Measurements from ENCODE around the gene ALDH2. TPM values are rescaled to one million over a fixed set of nuclear protein-coding genes. Genes with fewer than 3 reads are reported as not detected.
A peak's percentile ranks its signal among the peaks of the same experiment; 100 is the strongest.
"Not testable (repeated sequence)": the region's sequence is repeated elsewhere in the genome, so short reads cannot be mapped to it uniquely, and the experiment has no call there.

The ALDH2 gene
- total RNA-seq, 1 donor from 2014 or later, result 75.3 TPM

DNA sequence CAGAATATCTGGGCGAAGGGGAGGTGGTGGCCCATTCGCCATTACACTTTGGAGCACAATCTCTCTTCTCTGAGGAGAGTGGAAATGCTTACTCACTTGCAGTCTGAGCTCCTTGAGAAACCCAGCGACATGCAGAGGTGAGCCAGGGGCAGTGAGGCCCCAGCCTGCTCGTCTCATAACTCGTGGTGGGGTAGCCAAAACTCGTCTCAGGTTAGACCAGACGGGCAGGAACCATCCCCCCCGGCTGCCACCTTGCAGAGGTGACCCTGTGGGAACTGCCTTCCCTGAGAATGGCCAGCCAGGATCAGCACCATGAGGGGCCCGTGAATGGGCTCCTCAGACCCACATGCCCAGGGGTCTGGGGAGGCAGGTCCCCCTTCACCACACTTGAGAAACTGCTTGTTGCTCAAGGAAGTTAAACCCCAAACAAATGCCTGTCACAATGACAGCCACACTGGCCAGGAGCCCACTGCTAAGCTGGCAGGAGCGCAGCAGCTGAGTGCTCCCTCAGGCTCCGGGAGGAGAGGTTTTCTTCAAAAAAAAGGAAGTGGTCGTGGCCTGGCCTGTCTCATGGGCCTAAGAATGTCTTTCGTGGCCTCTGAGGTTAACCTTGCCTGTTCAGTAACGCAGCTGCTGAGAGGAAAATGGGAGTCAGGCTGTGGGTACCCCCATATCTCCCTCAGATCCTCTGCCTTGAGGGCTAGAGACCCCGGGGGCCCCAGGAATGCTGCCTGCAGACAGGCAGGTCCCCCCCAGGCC, 9.2 kb upstream of the ALDH2 start:
- ATAC-seq (peak; percentile 67), DNase-seq (ENCODE audit: low spot score) (peak; percentile 71)
- intact Hi-C loops (cut with DNase I), result no loop called here

DNA sequence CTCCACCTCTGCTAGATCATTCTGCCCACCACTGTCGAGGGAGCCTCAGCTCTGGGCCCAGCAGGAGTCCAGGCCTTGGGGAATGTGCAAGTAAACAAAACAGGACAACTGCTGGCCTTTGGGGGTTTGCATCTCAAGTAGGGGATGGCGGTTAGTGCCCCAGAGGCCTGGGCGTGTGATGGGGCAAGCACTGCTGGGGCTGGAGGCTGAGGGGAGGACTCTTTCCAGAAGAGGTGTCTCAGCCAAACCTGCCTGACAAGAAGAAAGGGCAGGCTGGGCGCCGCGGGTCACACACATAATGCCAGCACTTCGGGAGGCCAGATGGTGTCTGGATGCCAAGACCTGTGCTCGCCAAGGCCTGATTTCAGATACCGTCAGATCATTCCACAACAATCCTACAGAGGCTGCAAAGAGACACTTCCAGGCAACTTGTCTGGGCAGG, 8.6 kb upstream of the ALDH2 start:
- ATAC-seq (peak; percentile 22), DNase-seq (ENCODE audit: low spot score) (no peak)
- intact Hi-C loops (cut with DNase I), result no loop called here

DNA sequence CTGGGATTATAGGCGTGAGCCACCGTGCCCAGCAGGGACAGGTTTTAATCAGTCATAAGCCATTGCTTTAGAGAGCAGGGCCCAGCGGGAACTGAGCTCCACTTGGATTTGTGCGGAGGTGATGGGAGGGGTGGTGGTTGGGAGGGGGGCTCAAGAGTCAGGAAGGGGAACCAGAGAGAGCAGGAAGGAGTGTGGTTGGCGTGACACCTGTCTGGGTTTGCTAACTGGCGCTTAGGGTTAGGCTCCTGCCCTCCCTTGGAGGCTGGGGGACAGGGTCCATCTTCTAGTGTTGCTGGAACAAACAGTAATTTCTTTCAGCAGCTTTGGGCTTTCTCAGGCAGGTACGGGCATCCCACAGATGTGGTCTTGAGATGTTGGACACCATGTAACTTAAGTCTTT, 7.5 kb upstream of the ALDH2 start:
- no peak for ATAC-seq
- DNase-seq (ENCODE audit: low spot score), result no peak
- intact Hi-C loops (cut with DNase I), result no loop called here

DNA sequence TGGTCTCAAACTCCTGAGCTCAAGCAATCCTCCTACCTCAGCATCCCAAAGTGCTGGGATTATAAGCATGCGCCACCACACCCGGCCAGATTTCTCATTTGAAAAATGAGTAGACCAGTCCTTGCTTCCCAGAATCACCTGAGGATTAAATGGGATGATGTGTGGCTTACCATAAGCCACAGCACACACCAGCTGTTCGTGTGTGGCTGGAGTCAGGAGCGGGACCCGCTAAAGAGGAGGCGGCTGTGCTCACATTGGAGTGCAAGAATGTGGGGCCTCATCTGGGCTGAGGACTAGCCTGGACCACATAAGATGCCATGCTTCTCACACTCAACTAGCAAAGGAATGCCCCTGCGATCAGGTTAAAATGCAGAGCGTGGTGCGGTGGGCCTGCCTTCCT, 6.7 kb upstream of the ALDH2 start:
- intact Hi-C loops (cut with DNase I), result no loop called here
- no peak for ATAC-seq
- DNase-seq (ENCODE audit: low spot score), result no peak

DNA sequence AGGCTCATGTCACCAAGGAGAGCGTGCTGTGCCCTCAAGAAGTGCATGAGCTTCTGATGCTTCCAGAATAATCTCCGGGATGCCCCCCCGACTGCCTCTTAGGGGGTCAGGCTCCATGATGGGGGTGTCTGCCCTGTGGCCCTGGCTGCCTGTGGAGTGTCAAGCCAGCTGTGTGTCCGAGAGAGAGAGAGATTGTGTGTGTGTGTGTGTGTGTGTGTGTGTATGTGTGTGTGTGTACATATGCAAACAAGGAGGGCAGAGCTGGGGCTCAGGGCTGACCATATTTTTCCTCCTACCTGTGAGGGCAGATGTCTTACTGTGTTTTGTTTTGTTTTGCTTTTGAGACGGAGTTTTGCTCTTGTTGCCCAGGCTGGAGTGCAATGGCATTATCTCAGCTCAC, 5.6 kb upstream of the ALDH2 start:
- no peak for ATAC-seq
- intact Hi-C loops (cut with DNase I), result no loop called here
- no peak for DNase-seq (ENCODE audit: low spot score)

DNA sequence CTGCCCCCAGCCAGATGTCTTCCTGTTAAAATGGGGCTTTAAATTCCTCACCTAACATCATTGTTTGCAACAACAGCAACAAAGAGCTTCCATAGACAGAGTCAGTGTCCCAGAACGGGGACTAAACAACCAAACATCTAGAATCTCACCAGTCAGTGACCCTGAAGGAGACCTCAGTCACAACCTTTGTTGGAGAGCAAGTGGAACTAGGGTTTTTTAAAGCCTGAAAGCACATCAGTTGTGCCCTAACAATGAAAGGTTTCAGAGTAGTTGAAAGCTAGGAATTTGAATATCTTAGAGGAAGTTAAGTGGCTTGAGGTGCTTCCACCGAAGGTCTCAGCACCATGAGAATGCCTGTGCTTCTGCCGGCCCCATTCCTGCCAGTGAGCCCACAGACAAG, 5.0 kb upstream of the ALDH2 start:
- no peak for ATAC-seq
- intact Hi-C loops (cut with DNase I), result no loop called here
- DNase-seq (ENCODE audit: low spot score), result no peak

DNA sequence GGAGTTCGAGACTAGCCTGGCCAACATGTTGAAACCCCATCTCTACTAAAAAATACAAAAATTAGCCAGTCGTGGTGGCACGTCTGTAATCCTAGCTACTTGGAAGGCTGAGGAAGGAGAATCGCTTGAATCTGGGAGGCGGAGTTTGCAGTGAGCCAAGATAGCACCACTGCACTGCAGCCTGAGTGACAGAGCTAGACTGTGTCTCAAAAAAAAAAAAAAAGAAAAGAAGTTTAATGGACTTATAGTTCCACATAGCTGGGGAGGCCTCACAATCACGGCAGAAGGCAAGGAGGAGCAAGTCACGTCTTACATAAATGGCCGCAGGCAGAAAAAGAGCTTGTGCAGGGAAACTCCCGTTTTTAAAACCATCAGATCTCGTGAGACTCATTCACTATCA, 3.2 kb upstream of the ALDH2 start:
- DNase-seq (ENCODE audit: low spot score); intact Hi-C loops (cut with DNase I); ATAC-seq: not testable (repeated sequence)

DNA sequence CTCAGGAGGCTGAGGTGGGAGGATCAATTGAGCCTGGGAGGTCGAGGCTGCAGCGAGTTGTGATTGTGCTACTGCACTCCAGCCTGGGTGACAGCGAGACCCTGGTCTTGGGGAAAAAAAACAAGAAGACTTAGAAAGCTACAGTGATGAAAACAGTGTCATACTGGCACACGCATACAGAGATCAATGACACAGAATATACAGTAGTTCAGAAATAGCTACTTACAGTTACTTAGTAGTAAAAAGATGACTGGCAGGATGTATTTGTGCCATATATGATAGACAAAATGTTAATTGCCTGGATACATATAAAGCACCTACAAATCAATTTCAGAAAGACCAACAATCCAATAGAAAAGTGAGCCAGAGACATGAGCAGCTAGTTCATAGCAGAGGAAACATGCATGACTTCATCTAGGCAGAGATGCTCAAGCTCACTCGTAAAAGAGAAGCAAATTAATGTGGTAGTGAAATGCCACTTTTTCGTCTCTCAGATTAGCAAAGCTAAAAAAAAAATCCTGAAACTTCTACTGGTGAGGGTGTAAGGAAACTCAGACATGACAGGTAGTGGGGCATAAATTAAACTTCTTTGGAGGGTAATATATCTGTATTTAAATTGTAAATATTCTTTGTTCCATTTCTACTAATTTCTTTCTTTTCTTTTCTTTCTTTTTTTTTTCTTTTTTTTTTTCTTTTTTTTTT, 2.5 kb upstream of the ALDH2 start:
- ATAC-seq, result no peak
- intact Hi-C loops (cut with DNase I), result no loop called here

DNA sequence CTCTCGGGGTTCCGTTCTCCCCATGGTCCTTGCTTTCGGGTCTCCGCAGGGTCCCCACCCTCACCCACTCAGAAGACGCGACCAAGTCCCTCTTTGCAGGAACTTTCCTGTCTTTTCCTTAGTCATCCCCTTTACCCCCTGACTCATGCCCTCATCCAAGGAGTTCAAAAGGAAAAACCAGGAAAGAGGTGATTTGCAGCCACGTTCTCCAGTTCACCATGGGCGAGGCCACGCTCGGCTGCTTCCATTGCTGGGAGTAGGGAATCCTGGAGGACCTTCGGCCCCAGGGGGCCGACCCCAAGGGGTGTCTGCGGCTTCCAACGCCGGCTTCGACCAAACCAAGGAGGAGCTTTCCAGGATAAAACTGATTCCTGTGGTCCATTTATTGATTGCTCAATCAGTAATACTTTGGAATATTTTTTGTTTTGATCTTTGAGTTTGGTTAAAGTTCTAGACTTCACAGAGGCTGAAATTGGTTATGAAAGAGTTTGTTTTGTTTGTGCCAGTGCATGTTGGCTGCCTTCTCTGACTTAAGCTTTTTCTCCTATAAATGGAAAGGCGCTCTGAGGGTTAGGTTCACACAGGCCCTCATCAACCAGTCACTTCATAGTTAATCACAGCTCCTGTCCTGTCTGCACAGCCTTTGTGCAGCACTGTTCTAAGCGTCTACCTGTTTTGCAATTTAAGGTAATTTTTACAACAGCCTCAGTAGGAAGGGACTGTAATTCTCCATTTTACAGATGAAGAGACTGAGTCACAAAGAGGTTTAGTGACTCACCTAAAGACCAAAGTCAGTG, 827 bp downstream of the ALDH2 start:
- intact Hi-C loops (cut with DNase I), result no loop called here
- ATAC-seq (peak; percentile 47), DNase-seq (ENCODE audit: low spot score) (no peak)

More for the DNA sequence above, 2.5 kb upstream of the ALDH2 start:
- DNase-seq (ENCODE audit: low spot score), result no peak

DNA sequence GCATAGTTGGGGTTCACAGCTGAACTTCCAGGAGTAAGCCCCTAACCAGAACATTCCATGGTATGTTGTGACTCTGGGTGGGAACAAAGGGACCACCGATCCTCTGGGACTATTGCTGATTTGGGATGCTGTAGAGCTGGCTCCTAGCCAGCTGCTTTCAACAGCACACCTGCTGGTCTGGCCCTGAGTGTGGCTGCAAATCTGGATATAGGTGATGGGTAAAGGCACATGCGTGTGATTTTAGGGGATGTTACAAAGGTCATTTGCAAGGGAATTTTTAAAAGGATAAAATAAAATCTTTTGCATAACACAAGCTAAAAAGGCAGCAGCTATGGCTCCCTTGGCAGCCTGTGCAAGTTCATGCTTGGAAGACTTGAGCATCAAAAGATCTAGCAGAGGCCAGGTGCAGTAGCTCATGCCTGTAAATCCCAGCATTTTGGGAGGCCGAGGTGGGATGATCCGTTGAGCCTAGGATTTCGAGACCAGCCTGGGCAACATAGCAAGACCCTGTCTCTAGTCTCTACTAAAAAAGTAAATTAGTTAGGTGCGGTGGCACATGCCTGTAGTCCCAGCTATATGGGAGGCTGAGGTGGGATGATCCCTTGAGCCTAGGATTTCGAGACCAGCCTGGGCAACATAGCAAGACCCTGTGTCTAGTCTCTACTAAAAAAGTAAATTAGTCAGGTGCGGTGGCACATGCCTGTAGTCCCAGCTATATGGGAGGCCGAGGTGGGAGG, 1.6 kb downstream of the ALDH2 start:
- intact Hi-C loops (cut with DNase I), result no loop called here
- DNase-seq (ENCODE audit: low spot score) (no peak), ATAC-seq (no peak)

DNA sequence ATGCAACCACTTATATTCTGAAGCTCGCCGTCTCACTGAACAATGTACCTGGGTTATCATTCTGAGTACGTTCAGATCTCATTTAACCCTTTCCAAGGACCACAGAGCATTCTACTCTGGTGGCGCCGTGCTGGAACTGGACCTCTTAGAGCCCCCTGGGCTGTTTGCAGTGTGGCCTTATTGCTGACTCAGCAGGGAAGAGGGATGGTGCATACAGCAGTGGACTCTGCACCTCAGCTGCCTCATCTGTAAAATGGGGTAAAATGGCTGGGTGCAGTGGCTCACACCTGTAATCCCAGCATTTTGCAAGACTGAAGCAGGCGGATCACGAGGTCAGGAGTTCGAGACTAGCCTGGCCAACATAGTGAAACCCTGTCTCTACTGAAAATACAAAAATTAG, 2.9 kb downstream of the ALDH2 start:
- intact Hi-C loops (cut with DNase I), result no loop called here
- no peak for ATAC-seq
- DNase-seq (ENCODE audit: low spot score), result no peak

DNA sequence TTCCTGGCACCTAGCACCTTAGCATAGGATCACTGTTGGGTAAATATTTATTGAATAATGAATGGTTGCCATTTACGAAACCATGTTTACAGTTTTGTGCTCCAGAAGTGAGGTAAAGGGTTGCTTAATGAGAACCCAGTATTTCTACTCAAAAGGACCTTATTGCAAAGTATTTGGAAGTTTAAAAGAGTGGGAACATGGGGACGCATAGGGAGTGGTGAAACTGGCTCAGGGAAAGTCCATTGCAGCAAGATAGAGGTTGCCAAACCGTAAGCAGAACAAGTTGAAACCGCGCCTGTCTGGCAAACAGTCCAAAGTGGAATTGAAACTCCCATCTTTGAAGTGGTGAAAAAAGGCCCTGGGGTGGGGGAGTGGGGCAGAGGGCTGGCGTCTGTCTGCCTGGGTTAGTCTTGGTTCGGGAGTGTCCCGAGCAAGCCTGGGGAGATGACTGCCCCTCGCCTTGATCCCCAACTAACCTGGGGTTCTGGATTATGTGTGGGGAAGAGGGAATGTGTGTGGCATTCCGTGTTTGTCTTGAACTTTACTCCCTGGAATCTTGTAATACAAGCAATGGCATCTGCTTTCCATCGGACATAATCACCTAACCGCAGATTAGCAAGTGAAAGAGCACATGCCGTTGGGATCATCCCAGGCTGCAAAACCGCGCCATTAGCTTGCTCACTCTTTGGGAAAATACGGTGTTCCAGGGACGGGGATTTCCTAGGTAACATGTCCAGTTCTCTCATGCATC, 7.2 kb downstream of the ALDH2 start:
- DNase-seq (ENCODE audit: low spot score) (peak; percentile 83), ATAC-seq (peak; percentile 87)
- intact Hi-C loops (cut with DNase I), result no loop called here

DNA sequence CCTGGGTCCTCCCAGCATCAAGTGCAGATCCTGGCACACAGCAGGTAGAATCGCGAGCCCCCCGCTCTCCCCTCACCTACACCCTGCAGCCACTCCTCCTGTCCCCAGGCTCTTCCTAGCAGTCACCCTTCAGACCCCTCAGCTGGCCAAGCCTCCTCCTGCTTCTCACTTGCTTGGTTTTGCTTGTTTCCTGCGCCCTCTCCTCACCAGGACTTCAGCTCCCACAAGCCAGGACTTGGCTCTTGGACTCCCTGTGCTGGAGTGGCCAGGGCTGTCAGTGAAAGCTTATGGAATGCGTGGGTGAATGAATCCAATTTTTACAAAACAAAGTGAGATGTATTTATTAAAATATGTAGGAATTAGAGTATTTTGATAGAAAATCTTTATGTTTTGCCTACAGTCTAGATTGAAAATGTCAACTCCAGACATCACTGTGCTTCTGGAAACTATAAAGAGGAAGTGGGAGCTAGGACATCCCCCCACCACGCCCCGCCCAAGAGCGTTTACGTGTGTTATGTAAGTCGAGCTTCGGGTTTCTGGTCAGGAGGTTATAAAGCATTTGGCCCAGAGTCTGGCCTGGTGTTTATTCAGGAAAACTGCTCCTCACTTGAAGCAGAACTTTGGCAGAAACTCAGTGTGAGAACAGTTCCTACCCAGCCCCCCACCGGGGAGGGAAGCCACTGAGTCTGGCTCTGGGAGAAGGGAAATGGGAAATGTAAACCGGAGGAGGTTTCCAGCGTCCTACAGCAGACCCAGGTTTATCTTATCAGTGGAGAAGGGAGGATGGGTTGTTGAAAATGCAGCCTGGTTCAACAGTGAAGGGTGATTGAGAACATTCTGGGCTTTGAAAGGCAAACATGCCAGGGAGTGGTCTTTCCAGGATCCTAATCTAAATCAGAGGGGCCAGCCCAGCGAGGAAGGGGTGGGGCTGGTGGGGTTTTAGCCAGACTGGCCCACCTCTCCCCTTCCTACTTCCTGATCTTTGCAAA, 8.8 kb downstream of the ALDH2 start:
- ATAC-seq (peak; percentile 86), DNase-seq (ENCODE audit: low spot score) (peak; percentile 87)
- intact Hi-C loops (cut with DNase I), result no loop called here

DNA sequence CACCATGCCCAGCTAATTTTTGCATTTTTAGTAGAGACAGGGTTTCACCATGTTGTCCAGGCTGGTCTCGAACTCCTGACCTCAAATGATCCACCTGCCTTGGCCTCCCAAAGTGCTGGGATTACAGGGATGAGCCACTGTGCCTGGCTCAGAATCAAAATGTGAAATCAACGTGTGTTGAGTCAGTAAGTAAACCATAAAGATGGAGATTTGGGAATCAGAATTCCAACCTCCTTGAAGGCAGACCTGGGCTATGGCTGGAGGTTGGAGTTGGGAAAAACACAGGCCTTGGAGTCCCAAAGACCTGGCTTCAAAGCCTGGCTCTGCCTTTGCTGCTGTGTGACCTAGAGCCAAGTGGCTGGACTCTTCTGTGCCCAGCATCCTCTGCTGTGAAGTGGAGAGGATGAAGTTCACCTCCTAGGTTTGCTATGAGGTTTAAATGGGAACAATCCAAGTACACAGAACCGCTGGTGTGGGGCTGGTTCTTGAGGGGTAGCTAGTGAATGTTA, 10.2 kb downstream of the ALDH2 start:
- no peak for ATAC-seq
- no peak for DNase-seq (ENCODE audit: low spot score)
- intact Hi-C loops (cut with DNase I), result no loop called here

DNA sequence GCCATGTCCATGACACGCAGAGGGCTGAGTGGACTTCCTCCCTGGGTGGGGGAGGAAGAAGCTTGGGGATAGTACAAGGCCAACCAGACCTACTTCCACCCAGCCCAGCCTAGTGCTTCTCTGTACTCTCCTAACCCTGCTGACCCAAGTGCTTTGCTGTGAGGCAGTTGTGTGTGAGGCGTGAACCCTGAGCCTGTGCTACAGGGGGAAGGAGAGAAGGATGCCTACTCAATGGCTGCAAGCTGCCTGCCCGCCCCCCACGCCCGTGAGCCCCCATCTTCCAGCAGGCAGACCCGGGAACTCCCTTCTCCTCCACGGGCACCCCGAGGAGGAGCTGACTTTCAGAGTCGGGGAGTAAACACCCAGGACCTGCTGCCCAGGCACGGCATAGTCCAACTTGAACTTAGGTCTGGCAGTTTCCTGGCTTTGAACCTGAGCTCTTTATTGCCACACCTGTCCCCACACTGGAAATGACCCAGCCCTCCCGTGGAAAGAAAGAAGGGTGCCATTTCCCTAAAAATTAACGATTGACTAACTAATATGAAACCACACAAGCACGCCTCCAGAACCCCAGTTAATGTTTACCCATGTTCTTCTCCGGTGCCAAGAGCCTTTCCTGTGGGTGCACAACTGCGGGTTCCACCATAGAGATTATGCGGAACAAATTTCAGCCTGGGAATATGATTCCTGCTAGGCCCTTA, 10.8 kb downstream of the ALDH2 start:
- DNase-seq (ENCODE audit: low spot score), result no peak
- no peak for ATAC-seq
- intact Hi-C loops (cut with DNase I), result no loop called here

DNA sequence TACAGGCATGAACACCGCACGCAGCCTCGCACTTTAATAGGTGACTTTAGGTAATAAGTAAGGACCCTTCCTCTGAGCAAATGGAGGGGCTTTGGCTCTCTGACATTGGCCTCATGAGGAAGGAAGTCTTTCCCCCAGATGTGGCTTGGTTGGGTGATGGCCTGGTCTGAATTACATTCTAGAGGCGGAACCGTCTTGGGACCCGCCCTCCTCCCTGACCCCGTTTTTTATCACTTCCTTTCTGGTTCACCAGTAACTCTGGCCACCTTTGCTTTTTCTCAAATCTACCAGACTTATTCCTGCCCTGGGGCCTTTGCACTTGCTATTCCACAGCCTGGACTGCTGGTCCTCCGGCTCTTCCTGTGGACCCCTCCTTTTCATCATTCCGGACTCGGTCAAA, 13.4 kb downstream of the ALDH2 start:
- DNase-seq (ENCODE audit: low spot score), result no peak
- intact Hi-C loops (cut with DNase I), result no loop called here
- ATAC-seq, result no peak

DNA sequence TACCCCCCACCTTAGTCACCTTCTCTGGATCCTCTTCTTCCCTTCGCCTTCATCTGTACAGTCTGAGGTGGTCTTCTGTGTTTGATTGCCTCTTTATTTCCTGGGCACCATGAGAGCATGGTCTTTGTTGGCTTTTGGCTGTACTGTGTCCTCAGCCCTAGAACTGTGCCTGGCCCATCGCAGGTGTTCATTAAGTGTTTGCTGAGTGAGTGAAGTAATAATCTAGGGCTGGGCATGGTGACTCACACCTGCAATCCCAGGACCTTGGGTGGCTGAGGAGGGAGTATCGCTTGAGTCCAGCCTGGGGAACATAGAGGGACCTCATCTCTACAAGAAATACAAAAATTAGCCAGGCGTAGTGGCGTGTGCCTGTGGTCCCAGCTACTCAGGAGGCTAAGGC, 13.9 kb downstream of the ALDH2 start:
- DNase-seq (ENCODE audit: low spot score), result no peak
- intact Hi-C loops (cut with DNase I), result no loop called here
- ATAC-seq, result no peak

Data from sciatic nerve (tissue), 2 donors.